Smooth muscle cell (in vitro differentiated cells): ENCODE results near the gene ATF3. TPM values are rescaled to one million over a fixed set of nuclear protein-coding genes. Genes with fewer than 3 reads are reported as not detected.

Source experiments
- DNase-seq: peaks from one replicate; lab custom pipeline; 2025; ENCODE audit not compliant: unreplicated experiment; lab: John Stamatoyannopoulos, UW
- H2AFZ ChIP-seq: fragments of 200-600 bp; sonication (generic); 2 replicates; pipeline ENCODE4 v1.6.0; 2016; ENCODE audit warnings: antibody characterized with exemption, low read depth, mild to moderate bottlenecking
- H3F3A ChIP-seq: fragments of 200-600 bp; sonication (generic); 2 replicates; pipeline ENCODE4 v1.6.0; 2017; ENCODE audit warnings: antibody characterized with exemption, low read depth
- H3K27ac ChIP-seq: fragments of 200-600 bp; sonication (generic); 2 replicates; pipeline ENCODE4 v1.5.1; 2016; ENCODE audit warnings: low read depth, mild to moderate bottlenecking
- H3K27me3 ChIP-seq: fragments of 200-600 bp; sonication (generic); 2 replicates; pipeline ENCODE4 v1.6.1; 2016; ENCODE audit warnings: low read depth, mild to moderate bottlenecking
- H3K36me3 ChIP-seq: fragments of 200-600 bp; sonication (generic); 2 replicates; pipeline ENCODE4 v1.5.1; 2016; ENCODE audit warnings: low read depth
- H3K4me1 ChIP-seq: fragments of 200-600 bp; sonication (generic); 2 replicates; pipeline ENCODE4 v1.5.1; 2016; ENCODE audit warnings: low read depth
- H3K4me2 ChIP-seq: fragments of 200-600 bp; sonication (generic); 2 replicates; pipeline ENCODE4 v1.6.0; 2016; ENCODE audit warnings: mild to moderate bottlenecking
- H3K4me3 ChIP-seq: fragments of 200-600 bp; sonication (generic); 2 replicates; pipeline ENCODE4 v1.5.1; 2016; ENCODE audit warnings: mild to moderate bottlenecking
- H3K79me2 ChIP-seq: fragments of 200-600 bp; sonication (generic); 2 replicates; pipeline ENCODE4 v1.6.0; 2016; ENCODE audit warnings: low read depth, mild to moderate bottlenecking
- H3K9ac ChIP-seq: fragments of 200-600 bp; sonication (generic); 2 replicates; pipeline ENCODE4 v1.6.0; 2016; ENCODE audit warnings: low read depth
- H3K9me3 ChIP-seq: fragments of 200-600 bp; sonication (generic); replicated peaks from 2 replicates; pipeline ENCODE4 v1.5.1; 2016; ENCODE audit warnings: low read depth
- H4K20me1 ChIP-seq: fragments of 200-600 bp; sonication (generic); 2 replicates; pipeline ENCODE4 v1.6.0; 2016; ENCODE audit warnings: low read depth
- CTCF ChIP-seq: fragments of 200-600 bp; sonication (generic); IDR thresholded peaks from 2 replicates; pipeline ENCODE4 v1.5.1; 2017; ENCODE audit warnings: borderline replicate concordance, mild to moderate bottlenecking, antibody characterized with exemption; ENCODE audit not compliant: insufficient read depth, poor library complexity, severe bottlenecking
- whole genome bisulfite sequencing: methylation state at CpG from one replicate; pipeline ENCODE4 v1.1.7; 2016; ENCODE audit warnings: low lambda C conversion rate; 5-methylcytosine and 5-hydroxymethylcytosine counted together
- polyA plus RNA-seq: library from polyadenylated mRNA; unstranded; fragments of >200 nt; fragmentation: Nextera tagmentation; extraction: Ambion mirVana; gene quantifications from 2 replicates; pipeline ENCODE4 v1.2.1, GENCODE V29; 2016
- total RNA-seq: library from RNA; depleted of rRNA; stranded (reverse); fragments of >200 nt; gene quantifications from 2 replicates; pipeline ENCODE4 v1.2.3, GENCODE V29; 2014

ATF3 gene
- total and polyA plus RNA-seq, 2 experiments from 2014 or later: 152 to 231 TPM

- H3K79me2 ChIP-seq: no peaks in the 10 kb centered on the region
- H3K4me1 ChIP-seq: no peaks in the 10 kb centered on the region
- no peak overlapping the region for H3K4me2 ChIP-seq
- no peak overlapping the region for H3K4me3 ChIP-seq
- H3K9ac ChIP-seq: no peak overlapping the region
- H3F3A ChIP-seq: no peaks in the 10 kb centered on the region
- no peak overlapping the region for H2AFZ ChIP-seq
- H3K36me3 ChIP-seq: no peaks in the 10 kb centered on the region
- no peaks in the 10 kb centered on the region for H3K9me3 ChIP-seq
- DNase-seq: no peak
- H3K27me3 ChIP-seq: no peaks in the 10 kb centered on the region
- no peaks in the 10 kb centered on the region for H4K20me1 ChIP-seq
- TF ChIP-seq CTCF: no peak
- 79% methylated on average over 5 of the region's 5 CpGs for WGBS
- no peak overlapping the region for H3K27ac ChIP-seq
Measured at GRCh38 chr1:212629450-212630157, 21.0 kb downstream of the ATF3 start.

GRCh38 chr1:212630158-212630900, 21.8 kb downstream of the ATF3 start:
- Histone ChIP-seq H3K9me3 (no peaks in the 10 kb centered on the region), H3K4me2 (no peak overlapping the region), H3K36me3 (no peaks in the 10 kb centered on the region), H3K27me3 (no peaks in the 10 kb centered on the region), H3K9ac (no peak overlapping the region), H4K20me1 (no peaks in the 10 kb centered on the region), H3F3A (no peaks in the 10 kb centered on the region), H3K4me3 (no peak overlapping the region), H3K79me2 (no peaks in the 10 kb centered on the region), H3K27ac (no peak overlapping the region), H2AFZ (no peak overlapping the region), H3K4me1 (peaks cover 4% of the 10 kb centered on the region)
- WGBS: 37% methylated on average over 16 of the region's 16 CpGs
- DNase-seq: no peak
- peak; percentile 71 for TF ChIP-seq CTCF

DNA sequence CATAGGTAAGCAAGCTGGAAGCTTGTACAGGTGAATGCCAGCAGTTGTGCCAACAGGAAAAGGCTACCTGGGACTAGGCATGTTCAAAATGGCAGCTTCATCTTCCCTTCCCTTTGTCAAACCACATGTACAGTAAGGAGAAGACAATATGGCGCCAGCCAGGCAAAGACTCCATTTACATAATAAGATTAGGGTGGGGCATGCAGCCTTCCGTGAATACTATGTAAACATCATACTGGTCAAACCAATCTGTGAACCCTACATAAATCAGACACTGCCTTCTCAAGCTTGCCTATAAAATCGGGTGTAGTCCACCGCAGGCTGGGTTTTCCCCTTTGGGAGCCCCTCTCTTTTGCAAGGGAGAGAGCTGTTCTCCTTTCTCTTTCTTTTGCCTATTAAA, 24.6 kb downstream of the ATF3 start:
- Histone ChIP-seq H3K4me1 (peaks cover 15% of the 10 kb centered on the region), H3K27ac (no peak overlapping the region), H3K4me2 (no peak overlapping the region), H4K20me1 (no peaks in the 10 kb centered on the region), H3F3A (peaks cover 8% of the 10 kb centered on the region), H3K4me3 (no peak overlapping the region), H3K79me2 (no peaks in the 10 kb centered on the region), H3K27me3 (no peaks in the 10 kb centered on the region), H3K36me3 (no peaks in the 10 kb centered on the region), H3K9me3 (no peaks in the 10 kb centered on the region), H3K9ac (no peak overlapping the region), H2AFZ (no peak overlapping the region)
- no peak for TF ChIP-seq CTCF
- DNase-seq: no peak
- WGBS: 92% methylated on average over 4 of the region's 4 CpGs

DNA sequence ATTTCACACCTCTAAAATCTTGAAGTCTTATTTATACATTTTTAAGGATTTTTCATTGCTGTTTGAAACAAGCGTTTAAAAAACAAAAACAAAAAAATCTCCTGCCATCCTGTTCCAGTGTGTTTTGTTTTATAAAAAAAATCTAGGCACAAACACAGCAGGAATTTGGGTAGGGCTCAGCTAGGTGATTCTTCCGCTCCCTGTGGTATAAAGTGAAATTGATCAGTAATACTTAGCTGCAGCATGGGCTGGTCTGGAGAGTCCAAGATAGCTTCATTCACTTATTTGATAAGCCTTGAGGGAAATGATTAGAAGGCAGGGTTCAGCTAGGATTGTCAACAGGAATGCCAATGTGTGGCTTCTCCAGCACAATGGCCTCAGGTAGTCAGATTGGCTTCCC, 25.7 kb downstream of the ATF3 start:
- H3K27me3 ChIP-seq: no peaks in the 10 kb centered on the region
- no peak overlapping the region for H3K4me2 ChIP-seq
- H3K4me3 ChIP-seq: no peak overlapping the region
- H3K36me3 ChIP-seq: no peaks in the 10 kb centered on the region
- peaks cover 15% of the 10 kb centered on the region for H3K4me1 ChIP-seq
- H3K9me3 ChIP-seq: no peaks in the 10 kb centered on the region
- H3K27ac ChIP-seq: no peak overlapping the region
- H3F3A ChIP-seq: peaks cover 9% of the 10 kb centered on the region
- DNase-seq: no peak
- H2AFZ ChIP-seq: no peak overlapping the region
- no peaks in the 10 kb centered on the region for H4K20me1 ChIP-seq
- H3K9ac ChIP-seq: no peak overlapping the region
- TF ChIP-seq CTCF: no peak
- 95% methylated on average over 2 of the region's 2 CpGs for WGBS
- H3K79me2 ChIP-seq: no peaks in the 10 kb centered on the region
